Esophagus muscularis mucosa (tissue), 3 donors: ENCODE results near the gene XNDC1N.
"Not testable (repeated sequence)": the region's sequence is repeated elsewhere in the genome, so short reads cannot be mapped to it uniquely, and the experiment has no call there.

Experiments
- CTCF ChIP-seq, 3 experiments: fragments of 200-600 bp in 2 of 3; fragments of 450-650 bp in 1 of 3; sonication (generic) in 2 of 3; IDR thresholded peaks; one replicate each; pipeline ENCODE4 v1.5.1; 2017 to 2019; ENCODE audit warnings: antibody characterized with exemption in 3 of 3, mild to moderate bottlenecking in 2 of 3, moderate library complexity in 1 of 3
- POLR2A ChIP-seq: fragments of 450-650 bp; IDR thresholded peaks from one replicate; pipeline ENCODE4 v1.6.1; 2017; ENCODE audit warnings: antibody characterized with exemption, moderate library complexity, mild to moderate bottlenecking, low read depth

- not testable (repeated sequence) for TF ChIP-seq CTCF (IDR thresholded peaks at IDR 0.05); POLR2A
Observed at GRCh38 chr11:71911986-71912340, 16.4 kb downstream of the XNDC1N start.
